ENCODE results near the gene MYH9.

DNA sequence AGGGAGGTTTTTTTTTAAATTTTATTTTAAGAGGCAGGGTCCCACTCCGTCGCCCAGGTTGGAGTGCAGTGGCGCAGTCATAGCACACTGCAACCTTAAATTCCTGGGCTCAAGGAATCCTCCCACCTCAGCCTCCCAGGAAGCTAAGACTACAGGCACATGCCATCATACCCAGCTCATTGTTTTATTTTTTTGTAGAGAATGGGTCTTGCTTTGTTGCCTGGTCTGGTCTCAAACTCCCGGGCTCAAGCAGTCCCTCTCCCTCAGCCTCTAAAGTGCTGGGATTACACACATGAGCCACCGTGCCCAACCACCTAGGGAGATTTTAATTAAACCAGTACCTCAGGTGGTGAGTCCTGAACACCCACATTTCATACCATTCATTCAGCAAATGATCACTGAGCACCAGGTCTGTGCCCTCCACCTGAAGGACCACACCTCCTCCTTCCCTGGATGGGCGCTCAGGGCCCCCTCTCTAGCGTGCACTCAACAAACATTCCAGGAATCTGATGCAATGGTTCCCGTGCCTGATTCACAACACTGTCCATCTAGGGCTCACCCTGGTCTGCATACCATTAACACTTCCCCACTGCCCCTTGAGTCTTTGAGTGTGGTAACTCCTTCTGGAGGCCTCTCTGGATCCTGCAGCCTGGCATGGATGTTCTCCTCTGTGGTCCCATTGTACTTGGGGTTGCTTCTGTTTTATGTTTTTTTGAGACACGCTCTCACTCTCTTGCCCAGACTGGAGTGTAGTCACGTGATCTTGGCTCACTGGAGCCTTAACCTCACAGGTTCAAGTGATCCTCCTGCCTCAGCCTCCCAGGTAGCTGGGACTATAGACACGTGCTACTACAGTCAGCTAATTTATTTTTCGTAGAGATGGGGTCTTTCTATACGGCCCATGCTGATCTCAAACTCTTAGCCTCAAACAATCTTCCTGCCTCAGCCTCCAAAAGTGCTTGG is 9.6 kb upstream of the MYH9 start:
- TF ChIP-seq, protein P1, sequence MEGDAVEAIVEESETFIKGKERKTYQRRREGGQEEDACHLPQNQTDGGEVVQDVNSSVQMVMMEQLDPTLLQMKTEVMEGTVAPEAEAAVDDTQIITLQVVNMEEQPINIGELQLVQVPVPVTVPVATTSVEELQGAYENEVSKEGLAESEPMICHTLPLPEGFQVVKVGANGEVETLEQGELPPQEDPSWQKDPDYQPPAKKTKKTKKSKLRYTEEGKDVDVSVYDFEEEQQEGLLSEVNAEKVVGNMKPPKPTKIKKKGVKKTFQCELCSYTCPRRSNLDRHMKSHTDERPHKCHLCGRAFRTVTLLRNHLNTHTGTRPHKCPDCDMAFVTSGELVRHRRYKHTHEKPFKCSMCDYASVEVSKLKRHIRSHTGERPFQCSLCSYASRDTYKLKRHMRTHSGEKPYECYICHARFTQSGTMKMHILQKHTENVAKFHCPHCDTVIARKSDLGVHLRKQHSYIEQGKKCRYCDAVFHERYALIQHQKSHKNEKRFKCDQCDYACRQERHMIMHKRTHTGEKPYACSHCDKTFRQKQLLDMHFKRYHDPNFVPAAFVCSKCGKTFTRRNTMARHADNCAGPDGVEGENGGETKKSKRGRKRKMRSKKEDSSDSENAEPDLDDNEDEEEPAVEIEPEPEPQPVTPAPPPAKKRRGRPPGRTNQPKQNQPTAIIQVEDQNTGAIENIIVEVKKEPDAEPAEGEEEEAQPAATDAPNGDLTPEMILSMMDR (conservative IDR thresholded peaks at IDR 0.05): no peak
- TF ChIP-seq ZFX (IDR thresholded peaks at IDR 0.05): no peak
